H9 (cell line): ENCODE measurements around the gene ZSCAN25. TPM values are rescaled to one million over a fixed set of nuclear protein-coding genes. Genes with fewer than 3 reads are reported as not detected.

Experiments
- DNase-seq: peaks from one replicate; pipeline ENCODE4 v3.0.0-alpha.2; 2017
- H2AFZ ChIP-seq: one replicate; pipeline ENCODE4 v1.6.1; 2013; ENCODE audit warnings: mild to moderate bottlenecking, low read length, control low read depth, moderate library complexity
- H2AK5ac ChIP-seq: 2 replicates; pipeline ENCODE4 v1.6.1; 2013; ENCODE audit warnings: low read length, control low read depth, mixed read lengths; ENCODE audit not compliant: insufficient read length
- H2BK120ac ChIP-seq: one replicate; pipeline ENCODE4 v1.6.1; 2013; ENCODE audit warnings: low read depth, mild to moderate bottlenecking, low read length, control low read depth, inconsistent platforms; ENCODE audit not compliant: poor library complexity, severe bottlenecking
- H2BK12ac ChIP-seq: 2 replicates; pipeline ENCODE4 v1.6.1; 2013; ENCODE audit warnings: low read length, control low read depth, mixed read lengths, low read depth; ENCODE audit not compliant: insufficient read length
- H2BK15ac ChIP-seq: 2 replicates; pipeline ENCODE4 v1.6.1; 2013; ENCODE audit warnings: low read depth, low read length, control low read depth
- H2BK20ac ChIP-seq: one replicate; pipeline ENCODE4 v1.6.1; 2013; ENCODE audit warnings: low read depth, mild to moderate bottlenecking, low read length, control low read depth, inconsistent platforms; ENCODE audit not compliant: poor library complexity, severe bottlenecking
- H2BK5ac ChIP-seq: 2 replicates; pipeline ENCODE4 v1.6.1; 2013; ENCODE audit warnings: low read length, control low read depth, mixed read lengths; ENCODE audit not compliant: insufficient read length
- H3K14ac ChIP-seq: 2 replicates; pipeline ENCODE4 v1.6.1; 2013; ENCODE audit warnings: low read length, control low read depth; ENCODE audit not compliant: insufficient read depth
- H3K18ac ChIP-seq: 2 replicates; pipeline ENCODE4 v1.6.1; 2013; ENCODE audit warnings: low read depth, mild to moderate bottlenecking, mixed read lengths, low read length, control low read depth; ENCODE audit not compliant: insufficient read length
- H3K23ac ChIP-seq: 2 replicates; pipeline ENCODE4 v1.6.1; 2013; ENCODE audit warnings: low read length, control low read depth, mixed read lengths, low read depth; ENCODE audit not compliant: insufficient read length
- H3K23me2 ChIP-seq: 2 replicates; pipeline ENCODE4 v1.6.1; 2013; ENCODE audit warnings: low read depth, mild to moderate bottlenecking, mixed read lengths, low read length, control low read depth; ENCODE audit not compliant: insufficient read length, poor library complexity, severe bottlenecking
- H3K27ac ChIP-seq: 2 replicates; pipeline ENCODE4 v1.5.1; 2013; ENCODE audit warnings: low read length, control low read depth, mixed read lengths, low read depth; ENCODE audit not compliant: insufficient read length
- H3K27me3 ChIP-seq: 2 replicates; pipeline ENCODE4 v1.6.1; 2013; ENCODE audit warnings: low read length, control low read depth, inconsistent platforms; ENCODE audit not compliant: insufficient read depth
- H3K4ac ChIP-seq: 2 replicates; pipeline ENCODE4 v1.6.1; 2013; ENCODE audit warnings: low read depth, mild to moderate bottlenecking, control low read depth, inconsistent platforms, low read length, moderate library complexity
- H3K4me1 ChIP-seq: 2 replicates; pipeline ENCODE4 v1.6.1; 2013; ENCODE audit warnings: low read length, control low read depth, inconsistent platforms; ENCODE audit not compliant: insufficient read depth
- H3K4me2 ChIP-seq: 2 replicates; pipeline ENCODE4 v1.6.1; 2013; ENCODE audit warnings: low read length, control low read depth, mixed read lengths; ENCODE audit not compliant: insufficient read length, insufficient read depth
- H3K56ac ChIP-seq: 2 replicates; pipeline ENCODE4 v1.6.1; 2013; ENCODE audit warnings: low read depth, mild to moderate bottlenecking, mixed read lengths, low read length, control low read depth; ENCODE audit not compliant: insufficient read length
- H3K79me1 ChIP-seq: 2 replicates; pipeline ENCODE4 v1.6.1; 2013; ENCODE audit warnings: low read depth, mild to moderate bottlenecking, moderate library complexity, low read length, control low read depth, inconsistent platforms; ENCODE audit not compliant: insufficient read depth, poor library complexity, severe bottlenecking
- H3K79me2 ChIP-seq: 2 replicates; pipeline ENCODE4 v1.6.1; 2013; ENCODE audit warnings: low read length, control low read depth, inconsistent platforms; ENCODE audit not compliant: insufficient read depth
- H3K9ac ChIP-seq: 2 replicates; pipeline ENCODE4 v1.6.1; 2013; ENCODE audit warnings: low read length, control low read depth, mixed read lengths; ENCODE audit not compliant: insufficient read length; ENCODE audit errors: extremely low read depth
- H3K9me3 ChIP-seq: one replicate; pipeline ENCODE4 v1.6.1; 2013; ENCODE audit warnings: low read depth, low read length, inconsistent platforms; ENCODE audit not compliant: control insufficient read depth
- H3T11ph ChIP-seq: one replicate; pipeline ENCODE4 v1.6.1; 2013; ENCODE audit warnings: mild to moderate bottlenecking, low read length, control low read depth, inconsistent platforms
- H4K20me1 ChIP-seq: one replicate; pipeline ENCODE4 v1.6.1; 2013; ENCODE audit not compliant: control insufficient read depth, insufficient read length, insufficient read depth
- H4K5ac ChIP-seq: 2 replicates; pipeline ENCODE4 v1.6.1; 2013; ENCODE audit warnings: low read depth, mild to moderate bottlenecking, mixed read lengths, low read length, control low read depth; ENCODE audit not compliant: insufficient read length
- H4K8ac ChIP-seq: replicated peaks from 2 replicates; pipeline ENCODE4 v1.6.1; 2013; ENCODE audit warnings: low read length, control low read depth, mixed read lengths, low read depth; ENCODE audit not compliant: insufficient read length
- H4K91ac ChIP-seq: 2 replicates; pipeline ENCODE4 v1.6.1; 2013; ENCODE audit warnings: low read depth, mild to moderate bottlenecking, moderate library complexity, mixed read lengths, low read length, control low read depth; ENCODE audit not compliant: insufficient read length
- H3K27ac Mint-ChIP-seq, 3 experiments: 2 replicates in 2 of 3; 3 replicates in 1 of 3; pipeline ENCODE4 v1.8.0; 2020 to 2021; ENCODE audit warnings: mixed read lengths in 3 of 3, mild to moderate bottlenecking in 1 of 3, moderate library complexity in 1 of 3
- H3K27me3 Mint-ChIP-seq: 2 replicates; pipeline ENCODE4 v1.8.0; 2021; ENCODE audit warnings: low read depth, mild to moderate bottlenecking, moderate library complexity, mixed read lengths
- H3K36me3 Mint-ChIP-seq, 3 experiments: 2 replicates in 2 of 3; 3 replicates in 1 of 3; pipeline ENCODE4 v1.8.0; 2020 to 2021; ENCODE audit warnings: low read depth in 3 of 3, mixed read lengths in 3 of 3; ENCODE audit not compliant: insufficient read depth in 1 of 3
- H3K4me1 Mint-ChIP-seq, 2 experiments: 2 replicates each; pipeline ENCODE4 v1.8.0; 2020; ENCODE audit warnings: mixed read lengths in 2 of 2
- H3K4me3 Mint-ChIP-seq, 2 experiments: 2 replicates in 1 of 2; 3 replicates in 1 of 2; pipeline ENCODE4 v1.8.0; 2020 to 2021; ENCODE audit warnings: mild to moderate bottlenecking in 2 of 2, mixed read lengths in 2 of 2, moderate library complexity in 1 of 2
- H3K9me3 Mint-ChIP-seq, 2 experiments: 2 replicates in 1 of 2; 3 replicates in 1 of 2; pipeline ENCODE4 v1.8.0; 2020; ENCODE audit warnings: mild to moderate bottlenecking in 2 of 2, mixed read lengths in 2 of 2, moderate library complexity in 1 of 2
- WGBS: extraction: QIAGEN DNeasy Blood & Tissue Kit; methylation state at CpG from one replicate; pipeline ENCODE4 v1.1.7; 2013; ENCODE audit warnings: missing lambda C conversion rate, low lambda C conversion rate, mixed read lengths; ENCODE audit not compliant: insufficient read length; ENCODE audit errors: extremely low coverage; 5-methylcytosine and 5-hydroxymethylcytosine counted together
- total RNA-seq: library from RNA; stranded (reverse); gene quantifications from 2 replicates; pipeline ENCODE4 v1.2.1, GENCODE V29; 2021
- TF ChIP-seq, protein P1 (sequence below): fragments of 200-600 bp; sonication (generic); conservative IDR thresholded peaks from 3 replicates; pipeline ENCODE4 v1.8.0; 2021; ENCODE audit warnings: antibody characterized with exemption, mild to moderate bottlenecking

Gene ZSCAN25
- total RNA-seq, 1 experiment from 2014 or later = 21.3 TPM

DNA sequence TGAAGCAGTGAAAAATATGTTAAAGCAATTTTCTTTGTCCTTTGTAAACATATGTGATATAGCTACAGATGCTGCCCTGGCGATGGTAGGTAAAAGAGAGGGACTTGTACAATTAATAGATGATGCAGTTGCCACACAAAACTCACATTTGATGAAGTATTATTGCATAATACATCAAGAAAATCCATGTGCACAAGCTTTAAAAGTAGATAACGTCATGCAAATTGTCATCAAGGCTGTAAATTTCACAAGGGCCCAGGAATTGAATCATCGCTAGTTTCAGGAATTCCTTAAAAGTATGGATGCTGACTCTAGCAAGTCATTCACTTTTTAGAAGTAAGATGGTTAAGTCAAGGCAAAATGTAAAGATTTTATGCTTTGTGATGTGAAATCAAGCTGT, 53.0 kb downstream of the ZSCAN25 start:
- Histone ChIP-seq H2AFZ (no peak overlapping the region), H3K56ac (no peak overlapping the region), H2BK12ac (no peak overlapping the region), H4K91ac (no peak overlapping the region), H2BK120ac (no peak overlapping the region), H3K27me3 (no peaks in the 10 kb centered on the region), H4K20me1 (no peaks in the 10 kb centered on the region), H4K8ac (no peak overlapping the region), H2BK5ac (no peak overlapping the region), H4K5ac (no peak overlapping the region), H3K9ac (no peak overlapping the region), H3K4ac (no peak overlapping the region), H3K4me1 (no peaks in the 10 kb centered on the region), H3K23me2 (no peaks in the 10 kb centered on the region), H3K9me3 (no peaks in the 10 kb centered on the region), H3T11ph (no peak overlapping the region), H3K4me2 (no peak overlapping the region), H3K79me2 (no peaks in the 10 kb centered on the region), H3K18ac (no peak overlapping the region), H3K14ac (no peak overlapping the region), H2BK15ac (no peak overlapping the region), H3K27ac (no peak overlapping the region), H3K79me1 (no peaks in the 10 kb centered on the region), H2BK20ac (no peak overlapping the region), H2AK5ac (no peak overlapping the region), H3K23ac (no peak overlapping the region)
- Mint-ChIP-seq H3K4me1 (peaks cover 4 to 6% of the 10 kb centered on the region in 2 experiments), H3K9me3 (no peaks in the 10 kb centered on the region), H3K36me3 (no peaks in the 10 kb centered on the region), H3K27me3 (no peaks in the 10 kb centered on the region), H3K4me3 (no peak overlapping the region), H3K27ac (no peak overlapping the region)
- no peak for DNase-seq
- TF ChIP-seq, protein P1, sequence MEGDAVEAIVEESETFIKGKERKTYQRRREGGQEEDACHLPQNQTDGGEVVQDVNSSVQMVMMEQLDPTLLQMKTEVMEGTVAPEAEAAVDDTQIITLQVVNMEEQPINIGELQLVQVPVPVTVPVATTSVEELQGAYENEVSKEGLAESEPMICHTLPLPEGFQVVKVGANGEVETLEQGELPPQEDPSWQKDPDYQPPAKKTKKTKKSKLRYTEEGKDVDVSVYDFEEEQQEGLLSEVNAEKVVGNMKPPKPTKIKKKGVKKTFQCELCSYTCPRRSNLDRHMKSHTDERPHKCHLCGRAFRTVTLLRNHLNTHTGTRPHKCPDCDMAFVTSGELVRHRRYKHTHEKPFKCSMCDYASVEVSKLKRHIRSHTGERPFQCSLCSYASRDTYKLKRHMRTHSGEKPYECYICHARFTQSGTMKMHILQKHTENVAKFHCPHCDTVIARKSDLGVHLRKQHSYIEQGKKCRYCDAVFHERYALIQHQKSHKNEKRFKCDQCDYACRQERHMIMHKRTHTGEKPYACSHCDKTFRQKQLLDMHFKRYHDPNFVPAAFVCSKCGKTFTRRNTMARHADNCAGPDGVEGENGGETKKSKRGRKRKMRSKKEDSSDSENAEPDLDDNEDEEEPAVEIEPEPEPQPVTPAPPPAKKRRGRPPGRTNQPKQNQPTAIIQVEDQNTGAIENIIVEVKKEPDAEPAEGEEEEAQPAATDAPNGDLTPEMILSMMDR = no peak
- no CpG with 5 or more reads among the region's 3 CpGs for WGBS
